ENCODE measurements around the gene HELZ. TPM values are rescaled to one million over a fixed set of nuclear protein-coding genes. Genes with fewer than 3 reads are reported as not detected.

HELZ gene
- total and polyA plus RNA-seq, 2 of the 8 experiments (the other 6 are each of a cell fraction or from before 2014, with no cell fraction given) = 10.0 to 48.7 TPM

DNA sequence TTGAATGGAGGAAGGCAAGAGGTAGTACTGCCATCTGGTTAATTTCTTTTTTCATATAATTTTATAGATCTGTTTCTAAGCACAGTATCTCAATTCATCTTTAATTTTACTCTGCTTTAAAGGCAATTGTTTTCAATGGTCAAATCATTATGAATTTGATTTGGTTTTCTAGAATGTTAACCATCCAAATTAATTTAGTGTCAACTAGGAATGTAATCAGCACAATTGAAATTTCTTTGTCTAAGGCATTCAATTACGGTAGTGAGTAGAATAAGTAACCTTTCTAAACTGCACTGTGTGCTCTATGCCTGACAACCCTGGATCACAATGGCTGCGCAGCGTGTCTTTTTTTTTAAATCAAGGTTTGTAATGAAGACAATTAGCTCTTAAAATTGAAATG lies 156.4 kb downstream of the HELZ start (continued):
- TF ChIP-seq SAP30 (IDR thresholded peaks at IDR 0.05; ENCODE audit: insufficient read depth, insufficient replicate concordance, low read length) (no peak), RBBP5 (IDR thresholded peaks at IDR 0.05; ENCODE audit: borderline replicate concordance, low read depth, low read length) (no peak), TBP (IDR thresholded peaks at IDR 0.05; ENCODE audit: low read depth, low read length) (no peak), SIN3A (conservative IDR thresholded peaks at IDR 0.05 in 1 of 2, IDR thresholded peaks at IDR 0.05 in 1 of 2; ENCODE audit: low read depth in 1 of 2, low read length in 2 of 2) (no peak)
